ENCODE data around the gene MRPS23. TPM values are rescaled to one million over a fixed set of nuclear protein-coding genes. Genes with fewer than 3 reads are reported as not detected.

MRPS23 gene
- total RNA-seq, 1 donor from 2014 or later = 43.2 TPM

GRCh38 chr17:57872536-57872935, 22.7 kb upstream of the MRPS23 start:
- Histone ChIP-seq H3K36me3 (ENCODE audit: control insufficient read depth, insufficient read depth, low read length) (peaks cover 1% of the 10 kb centered on the region), H3K4me3 (ENCODE audit: low read depth, low read length) (no peak overlapping the region), H3K27me3 (ENCODE audit: control insufficient read depth, insufficient read depth, low read length) (no peaks in the 10 kb centered on the region)
- TF ChIP-seq CTCF (IDR thresholded peaks at IDR 0.05; ENCODE audit: insufficient read depth, low read length, poor library complexity, severe bottlenecking) = no peak
- DNase-seq (ENCODE audit: low read depth) = no peak

GRCh38 chr17:57871863-57872262, 22.0 kb upstream of the MRPS23 start:
- no peak overlapping the region for H3K4me3 ChIP-seq (ENCODE audit: low read depth, low read length)
- no peak for TF ChIP-seq CTCF (IDR thresholded peaks at IDR 0.05; ENCODE audit: insufficient read depth, low read length, poor library complexity, severe bottlenecking)
- DNase-seq (ENCODE audit: low read depth) = no peak

GRCh38 chr17:57871155-57871554, 21.3 kb upstream of the MRPS23 start:
- no peak for TF ChIP-seq CTCF (IDR thresholded peaks at IDR 0.05; ENCODE audit: insufficient read depth, low read length, poor library complexity, severe bottlenecking)
- H3K27me3 ChIP-seq (ENCODE audit: control insufficient read depth, insufficient read depth, low read length) = no peaks in the 10 kb centered on the region
- DNase-seq (ENCODE audit: low read depth) = no peak
- H3K36me3 ChIP-seq (ENCODE audit: control insufficient read depth, insufficient read depth, low read length) = peaks cover 1% of the 10 kb centered on the region
- H3K4me3 ChIP-seq (ENCODE audit: low read depth, low read length) = no peak overlapping the region

More at GRCh38 chr17:57871863-57872262, 22.0 kb upstream of the MRPS23 start:
- Histone ChIP-seq H3K27me3 (ENCODE audit: control insufficient read depth, insufficient read depth, low read length) (no peaks in the 10 kb centered on the region), H3K36me3 (ENCODE audit: control insufficient read depth, insufficient read depth, low read length) (peaks cover 1% of the 10 kb centered on the region)

GRCh38 chr17:57870283-57870635, 20.4 kb upstream of the MRPS23 start:
- no peak for DNase-seq (ENCODE audit: low read depth)
- peaks cover 1% of the 10 kb centered on the region for H3K36me3 ChIP-seq (ENCODE audit: control insufficient read depth, insufficient read depth, low read length)
- no peaks in the 10 kb centered on the region for H3K27me3 ChIP-seq (ENCODE audit: control insufficient read depth, insufficient read depth, low read length)
- no peak for TF ChIP-seq CTCF (IDR thresholded peaks at IDR 0.05; ENCODE audit: insufficient read depth, low read length, poor library complexity, severe bottlenecking)
- no peak overlapping the region for H3K4me3 ChIP-seq (ENCODE audit: low read depth, low read length)

GRCh38 chr17:57869617-57870282, 19.9 kb upstream of the MRPS23 start:
- no peak for TF ChIP-seq CTCF (IDR thresholded peaks at IDR 0.05; ENCODE audit: insufficient read depth, low read length, poor library complexity, severe bottlenecking)
- DNase-seq (ENCODE audit: low read depth) = no peak
- Histone ChIP-seq H3K27me3 (ENCODE audit: control insufficient read depth, insufficient read depth, low read length) (no peaks in the 10 kb centered on the region), H3K4me3 (ENCODE audit: low read depth, low read length) (no peak overlapping the region), H3K36me3 (ENCODE audit: control insufficient read depth, insufficient read depth, low read length) (peaks cover 1% of the 10 kb centered on the region)
